Measurements from ENCODE around the gene CORO6.

DNA sequence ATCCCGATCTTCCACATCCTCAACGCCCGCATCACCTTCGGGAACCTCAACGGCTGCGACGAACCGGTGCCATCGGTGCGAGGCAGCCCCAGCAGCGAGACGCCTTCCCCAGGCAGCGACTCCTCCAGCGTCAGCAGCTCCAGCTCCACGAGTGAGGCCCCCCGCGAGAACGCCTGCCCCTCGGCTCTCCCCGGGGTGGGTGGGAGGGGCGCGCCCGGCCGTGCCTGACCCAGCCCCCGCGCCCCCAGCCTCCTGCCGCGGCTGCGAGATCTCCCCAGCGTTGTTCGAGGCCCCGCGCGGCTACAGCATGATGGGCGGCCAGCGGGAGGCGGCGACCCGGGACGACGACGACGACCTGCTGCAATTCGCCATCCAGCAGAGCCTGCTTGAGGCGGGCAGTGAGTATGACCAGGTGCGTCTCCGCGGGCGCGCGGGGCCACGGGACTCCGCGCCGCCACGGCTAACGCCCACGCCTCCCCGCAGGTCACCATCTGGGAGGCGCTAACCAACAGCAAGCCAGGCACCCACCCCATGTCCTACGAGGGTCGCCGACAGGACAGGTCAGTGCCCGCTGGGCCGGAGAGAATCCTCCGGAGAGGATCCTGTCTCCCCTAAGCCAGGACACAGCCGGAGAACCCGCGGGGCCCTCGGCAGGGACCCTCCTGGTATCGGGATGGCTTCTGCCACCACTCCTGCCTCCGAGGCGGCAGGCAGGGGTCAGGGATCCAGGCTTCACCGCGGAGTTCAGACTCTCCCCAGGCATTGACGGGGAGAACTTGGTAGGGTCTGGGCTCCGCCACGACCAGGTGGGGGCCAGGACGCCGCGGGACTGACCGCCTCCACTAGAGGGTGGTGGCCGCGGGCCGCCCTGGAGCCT lies 10.1 kb downstream of the CORO6 start:
- TF ChIP-seq, protein P1, sequence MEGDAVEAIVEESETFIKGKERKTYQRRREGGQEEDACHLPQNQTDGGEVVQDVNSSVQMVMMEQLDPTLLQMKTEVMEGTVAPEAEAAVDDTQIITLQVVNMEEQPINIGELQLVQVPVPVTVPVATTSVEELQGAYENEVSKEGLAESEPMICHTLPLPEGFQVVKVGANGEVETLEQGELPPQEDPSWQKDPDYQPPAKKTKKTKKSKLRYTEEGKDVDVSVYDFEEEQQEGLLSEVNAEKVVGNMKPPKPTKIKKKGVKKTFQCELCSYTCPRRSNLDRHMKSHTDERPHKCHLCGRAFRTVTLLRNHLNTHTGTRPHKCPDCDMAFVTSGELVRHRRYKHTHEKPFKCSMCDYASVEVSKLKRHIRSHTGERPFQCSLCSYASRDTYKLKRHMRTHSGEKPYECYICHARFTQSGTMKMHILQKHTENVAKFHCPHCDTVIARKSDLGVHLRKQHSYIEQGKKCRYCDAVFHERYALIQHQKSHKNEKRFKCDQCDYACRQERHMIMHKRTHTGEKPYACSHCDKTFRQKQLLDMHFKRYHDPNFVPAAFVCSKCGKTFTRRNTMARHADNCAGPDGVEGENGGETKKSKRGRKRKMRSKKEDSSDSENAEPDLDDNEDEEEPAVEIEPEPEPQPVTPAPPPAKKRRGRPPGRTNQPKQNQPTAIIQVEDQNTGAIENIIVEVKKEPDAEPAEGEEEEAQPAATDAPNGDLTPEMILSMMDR (IDR thresholded peaks at IDR 0.05): no peak
- TF ChIP-seq POLR2A (IDR thresholded peaks at IDR 0.05) (no peak), POLR2AphosphoS5 (IDR thresholded peaks at IDR 0.05) (no peak)

Measured in breast epithelium (tissue), 3 donors.